ENCODE data around the gene FAM149A.
A peak's percentile ranks its signal among the peaks of the same experiment; 100 is the strongest.

- TF ChIP-seq CTCF (IDR thresholded peaks at IDR 0.05) (peak in 2 of 4 experiments; percentile 20 to 53), POLR2A (IDR thresholded peaks at IDR 0.05) (peak in 1 of 2 donors; percentile 60)
These were observed 86.9 kb downstream of the FAM149A start, which contains the start of gene CYP4V2 for GRCh38 chr4:186191200-186192065.
